Chondrocyte (in vitro differentiated cells): Measurements from ENCODE around the gene CTXN1. TPM values are rescaled to one million over a fixed set of nuclear protein-coding genes. Genes with fewer than 3 reads are reported as not detected.

ENCODE experiments used
- DNase-seq: peaks from one replicate; pipeline ENCODE4 v3.0.0; 2021; ENCODE audit warnings: mixed read lengths, low spot score
- H3K27ac Mint-ChIP-seq: one replicate; pipeline ENCODE4 v1.8.0; 2021; ENCODE audit warnings: mild to moderate bottlenecking, moderate library complexity, mixed read lengths; ENCODE audit not compliant: unreplicated experiment
- H3K27me3 Mint-ChIP-seq: 2 replicates; pipeline ENCODE4 v1.8.0; 2021; ENCODE audit warnings: low read depth, mixed read lengths
- H3K36me3 Mint-ChIP-seq: 2 replicates; pipeline ENCODE4 v1.8.0; 2021; ENCODE audit warnings: low read depth, mixed read lengths
- H3K4me1 Mint-ChIP-seq: 2 replicates; pipeline ENCODE4 v1.8.0; 2021; ENCODE audit warnings: low read depth, mild to moderate bottlenecking, mixed read lengths
- H3K4me3 Mint-ChIP-seq: one replicate; pipeline ENCODE4 v1.8.0; 2021; ENCODE audit warnings: mild to moderate bottlenecking, moderate library complexity, mixed read lengths; ENCODE audit not compliant: unreplicated experiment
- H3K9me3 Mint-ChIP-seq: 2 replicates; pipeline ENCODE4 v1.8.0; 2021; ENCODE audit warnings: low read depth, mixed read lengths
- CTCF ChIP-seq: fragments of 200-600 bp; sonication (generic); IDR thresholded peaks from 2 replicates; pipeline ENCODE4 v1.5.0; 2021; ENCODE audit warnings: antibody characterized with exemption, mild to moderate bottlenecking, moderate library complexity
- total RNA-seq: library from RNA; stranded (reverse); gene quantifications from 3 replicates; pipeline ENCODE4 v1.2.1, GENCODE V29; 2021

CTXN1 gene
- total RNA-seq, 1 donor from 2014 or later: 36.0 TPM

DNA sequence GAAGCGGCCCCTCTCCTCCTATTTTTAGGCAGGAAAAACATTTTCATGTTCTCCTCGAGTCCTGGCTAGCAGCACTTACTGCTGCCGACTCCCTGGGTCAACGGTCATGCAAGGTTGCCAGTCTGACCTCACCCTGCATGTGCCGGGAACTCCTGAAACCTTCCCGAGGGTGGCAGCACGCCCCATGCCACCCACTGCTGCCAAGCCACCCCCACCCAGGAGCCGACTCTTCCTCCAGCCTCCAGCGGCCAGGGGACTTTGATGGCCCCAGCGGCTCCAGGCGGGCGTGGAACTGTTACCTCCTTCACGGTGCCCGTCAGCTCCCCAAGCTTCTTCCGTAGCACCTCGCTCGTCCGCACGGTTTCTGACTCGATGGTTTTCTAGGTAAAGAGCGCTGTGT lies 8.8 kb upstream of the CTXN1 start:
- peaks cover 14% of the 10 kb centered on the region for H3K36me3 Mint-ChIP-seq
- H3K4me3 Mint-ChIP-seq: no peak overlapping the region
- H3K27me3 Mint-ChIP-seq: no peaks in the 10 kb centered on the region
- H3K27ac Mint-ChIP-seq: peak overlapping the region; percentile 41
- H3K4me1 Mint-ChIP-seq: peaks cover 3% of the 10 kb centered on the region
- no peak for TF ChIP-seq CTCF
- no peaks in the 10 kb centered on the region for H3K9me3 Mint-ChIP-seq
- no peak for DNase-seq

DNA sequence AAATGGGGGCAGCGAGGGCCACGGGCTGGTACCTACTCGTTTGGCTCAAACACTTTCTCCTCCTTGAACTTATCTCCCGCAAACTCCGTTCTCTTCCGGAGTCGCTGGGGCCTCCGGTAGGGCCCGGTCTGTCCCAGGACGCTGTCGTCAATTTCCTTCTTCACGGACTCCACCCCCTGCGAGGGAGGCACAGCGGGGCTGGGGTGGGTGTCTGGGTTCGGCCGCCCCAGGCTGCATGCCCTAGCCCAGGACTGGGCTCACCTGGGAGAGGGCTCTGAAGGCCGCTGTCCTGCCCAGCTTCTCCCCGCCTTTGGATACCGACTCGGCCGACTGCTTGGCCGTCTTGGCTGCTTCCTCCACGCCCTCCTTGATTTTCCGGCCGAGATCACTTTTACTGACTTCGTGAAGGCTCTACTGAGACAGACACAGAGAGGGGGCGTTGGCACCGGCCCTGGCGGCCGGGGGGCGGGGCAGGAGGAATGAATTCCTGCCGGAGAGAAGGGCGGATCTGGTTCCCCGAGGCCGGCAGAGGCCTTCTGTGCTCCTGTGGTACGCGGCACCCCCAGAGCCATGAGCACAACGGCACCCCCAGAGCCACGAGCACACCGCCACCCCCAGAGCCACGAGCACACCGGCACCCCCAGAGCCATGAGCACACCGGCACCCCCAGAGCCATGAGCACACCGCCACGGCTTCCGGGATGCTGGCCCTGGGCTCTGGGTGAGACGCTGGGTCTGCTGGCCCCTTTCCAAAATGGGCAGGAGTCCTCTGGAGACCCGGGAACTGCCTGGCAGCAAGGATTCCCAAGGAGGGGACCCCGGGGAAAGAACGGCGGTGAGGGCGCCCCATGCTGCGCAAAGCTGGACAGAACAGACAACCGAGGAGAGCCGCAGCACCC lies 8.1 kb upstream of the CTXN1 start:
- DNase-seq: peak; percentile 74
- Mint-ChIP-seq H3K27ac (no peak overlapping the region), H3K9me3 (no peaks in the 10 kb centered on the region), H3K4me1 (peaks cover 10% of the 10 kb centered on the region), H3K27me3 (no peaks in the 10 kb centered on the region), H3K4me3 (no peak overlapping the region), H3K36me3 (peaks cover 14% of the 10 kb centered on the region)
- peak; percentile 29 for TF ChIP-seq CTCF

GRCh38 chr19:7933411-7933810 lies 7.5 kb upstream of the CTXN1 start:
- H3K4me3 Mint-ChIP-seq: no peak overlapping the region
- TF ChIP-seq CTCF: peak; percentile 64
- peaks cover 11% of the 10 kb centered on the region for H3K36me3 Mint-ChIP-seq
- H3K27ac Mint-ChIP-seq: no peak overlapping the region
- H3K4me1 Mint-ChIP-seq: peaks cover 17% of the 10 kb centered on the region
- no peaks in the 10 kb centered on the region for H3K9me3 Mint-ChIP-seq
- H3K27me3 Mint-ChIP-seq: no peaks in the 10 kb centered on the region
- DNase-seq: no peak

DNA sequence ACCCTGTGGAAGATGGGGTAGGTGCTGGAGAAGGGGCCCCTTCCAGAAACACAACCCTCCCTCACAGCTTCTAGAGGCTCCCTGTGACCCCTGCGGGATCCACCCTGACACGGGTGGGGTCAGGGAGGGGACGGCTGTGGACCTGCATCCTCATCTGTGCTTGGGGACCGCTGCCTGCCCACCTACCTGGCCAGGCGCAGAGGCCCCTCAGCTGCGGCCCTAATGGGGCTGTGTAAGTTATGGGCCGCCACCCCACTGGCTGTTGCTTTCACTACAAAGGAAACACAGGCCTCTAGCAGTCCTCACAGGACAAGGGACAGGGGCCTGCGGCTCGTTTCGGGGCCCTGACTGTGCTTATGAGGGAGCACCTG lies 7.0 kb upstream of the CTXN1 start:
- H3K27ac Mint-ChIP-seq: no peak overlapping the region
- DNase-seq: no peak
- no peaks in the 10 kb centered on the region for H3K27me3 Mint-ChIP-seq

More for the DNA sequence above, 7.0 kb upstream of the CTXN1 start:
- H3K4me1 Mint-ChIP-seq: peaks cover 22% of the 10 kb centered on the region
- peaks cover 10% of the 10 kb centered on the region for H3K36me3 Mint-ChIP-seq
- TF ChIP-seq CTCF: no peak
- no peak overlapping the region for H3K4me3 Mint-ChIP-seq
- H3K9me3 Mint-ChIP-seq: no peaks in the 10 kb centered on the region
